ENCODE data around the gene MACROD2.

The MACROD2 gene

DNA sequence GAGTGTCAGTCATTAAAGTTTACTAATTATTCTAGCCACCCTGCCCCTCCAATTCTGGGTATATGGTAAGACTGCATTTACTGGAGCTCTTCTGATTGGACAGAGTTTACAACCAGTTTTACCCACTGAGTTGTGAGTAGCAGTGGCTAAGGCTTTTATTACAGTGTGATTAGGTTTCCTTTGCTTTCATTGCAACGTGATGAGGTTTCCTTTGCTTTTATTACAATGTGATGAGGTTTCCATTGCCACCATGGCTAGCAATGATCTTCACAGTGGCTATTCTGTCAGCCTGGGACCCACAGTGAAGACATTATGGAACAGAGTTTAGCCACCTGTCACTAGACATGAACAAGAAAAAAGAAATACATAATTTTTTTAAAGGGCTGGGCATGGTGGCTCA is 1052.3 kb downstream of the MACROD2 start:
- DNase-seq (ENCODE audit: low spot score): no peak

DNA sequence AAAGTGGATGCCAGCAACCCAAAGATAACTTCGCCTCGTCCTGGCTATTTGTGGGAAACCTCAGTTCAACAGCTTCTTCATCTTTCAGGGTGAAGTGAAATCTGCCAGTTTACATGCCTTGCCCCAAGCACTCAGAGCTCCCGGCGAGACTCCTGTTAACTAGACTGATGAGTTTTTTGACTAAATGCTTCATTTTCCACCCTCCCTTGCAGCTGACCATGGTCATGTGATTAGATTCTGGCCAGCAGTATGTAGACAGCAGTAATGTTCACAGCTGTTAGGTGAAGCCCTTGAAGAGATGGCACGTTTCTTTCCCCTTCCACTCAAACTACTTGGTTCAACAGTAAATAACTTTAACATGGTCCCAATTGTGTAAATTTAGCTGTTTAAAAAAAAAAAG is 1060.9 kb downstream of the MACROD2 start:
- DNase-seq (ENCODE audit: low spot score): no peak

DNA sequence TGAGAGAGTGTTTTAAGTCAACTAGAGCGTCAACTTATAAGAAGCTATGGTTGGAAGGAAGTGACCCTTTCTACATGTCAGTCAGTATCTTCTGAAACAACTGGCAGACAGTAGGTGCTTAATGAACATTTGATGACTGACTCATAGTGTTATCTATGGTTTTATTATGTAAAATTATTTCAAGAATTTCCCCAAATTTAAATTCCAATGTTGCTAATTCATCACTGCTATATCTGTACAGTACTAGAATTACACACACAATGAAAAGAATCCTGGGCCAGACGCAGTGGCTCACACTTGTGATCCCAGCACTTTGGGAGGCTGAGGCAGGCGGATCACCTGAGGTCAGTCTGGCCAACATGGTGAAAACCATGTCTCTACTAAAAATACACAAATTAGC is 1063.5 kb downstream of the MACROD2 start:
- no peak for DNase-seq (ENCODE audit: low spot score)

DNA sequence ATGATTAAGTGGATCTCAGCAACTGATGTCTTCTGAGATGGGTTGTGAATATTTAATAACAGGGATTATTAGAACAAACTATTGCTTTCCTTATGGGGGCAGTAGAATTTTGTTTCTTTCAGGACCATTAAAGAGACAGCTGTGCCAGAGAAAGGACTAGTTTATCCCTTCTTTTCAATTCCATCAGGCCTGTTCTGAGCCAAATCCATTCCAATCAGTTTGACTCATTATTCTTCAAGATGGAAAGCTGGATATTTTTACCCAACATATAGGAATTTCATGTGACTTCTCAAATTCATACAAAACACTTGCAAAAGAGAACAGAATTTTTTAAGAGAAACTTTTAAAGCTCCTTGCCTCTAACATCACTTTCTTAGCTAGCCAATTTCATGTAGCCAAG is 1064.1 kb downstream of the MACROD2 start:
- no peak for DNase-seq (ENCODE audit: low spot score)

DNA sequence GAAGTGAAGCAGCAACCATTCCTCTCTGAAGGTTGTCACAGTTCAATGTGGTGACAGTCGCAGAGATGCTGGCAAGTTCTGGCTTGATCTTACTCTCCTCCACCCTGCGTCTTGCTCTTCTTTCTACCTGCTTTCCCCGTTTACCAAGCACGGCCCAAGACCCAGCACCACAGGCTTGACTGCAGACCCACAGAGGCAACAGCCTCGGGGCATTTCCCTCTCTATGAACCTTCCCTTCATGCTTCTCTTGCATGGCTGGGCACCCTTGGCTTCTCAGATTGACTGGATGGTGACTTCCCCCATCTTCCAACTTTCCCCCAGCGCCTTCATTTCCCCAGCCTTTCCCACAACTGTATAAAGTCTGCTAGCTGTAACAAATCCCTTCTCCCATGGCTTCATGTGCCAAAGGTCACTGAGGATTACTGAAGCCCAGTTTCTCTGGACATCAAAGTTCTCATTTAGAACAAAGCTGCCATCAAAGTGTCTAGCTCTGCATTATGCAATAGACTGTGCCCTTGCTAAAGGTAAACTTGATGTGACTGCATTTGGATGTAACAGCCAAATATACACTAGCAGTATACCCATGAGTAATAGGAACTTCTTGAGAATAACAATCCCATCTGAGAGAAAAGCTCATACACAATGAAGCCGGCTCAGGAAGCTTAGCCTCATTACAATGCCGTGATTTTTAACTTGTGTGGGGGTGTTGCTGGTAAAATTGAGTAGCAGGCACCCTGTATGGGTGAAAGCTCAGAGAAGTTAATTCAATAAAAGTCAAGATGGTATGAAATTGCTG is 1065.1 kb downstream of the MACROD2 start:
- DNase-seq (ENCODE audit: low spot score): no peak

DNA sequence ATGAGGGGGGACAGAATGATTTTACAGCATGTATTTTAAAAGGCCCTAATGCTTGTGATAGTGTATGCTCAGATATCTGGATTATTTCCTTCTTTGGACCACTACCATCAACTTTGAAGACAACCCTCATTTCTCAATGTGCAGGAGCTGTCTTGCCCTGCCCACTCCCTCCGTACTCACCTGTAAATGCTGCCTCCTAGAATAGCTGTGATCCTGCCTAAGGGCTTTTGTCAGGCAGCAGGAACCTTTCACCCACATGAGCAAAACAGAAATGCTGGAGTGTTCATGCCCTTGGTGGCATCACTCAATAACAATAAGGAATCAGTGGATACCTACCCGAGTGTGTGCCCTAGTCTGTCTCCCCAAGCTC is 1065.7 kb downstream of the MACROD2 start:
- DNase-seq (ENCODE audit: low spot score): no peak

DNA sequence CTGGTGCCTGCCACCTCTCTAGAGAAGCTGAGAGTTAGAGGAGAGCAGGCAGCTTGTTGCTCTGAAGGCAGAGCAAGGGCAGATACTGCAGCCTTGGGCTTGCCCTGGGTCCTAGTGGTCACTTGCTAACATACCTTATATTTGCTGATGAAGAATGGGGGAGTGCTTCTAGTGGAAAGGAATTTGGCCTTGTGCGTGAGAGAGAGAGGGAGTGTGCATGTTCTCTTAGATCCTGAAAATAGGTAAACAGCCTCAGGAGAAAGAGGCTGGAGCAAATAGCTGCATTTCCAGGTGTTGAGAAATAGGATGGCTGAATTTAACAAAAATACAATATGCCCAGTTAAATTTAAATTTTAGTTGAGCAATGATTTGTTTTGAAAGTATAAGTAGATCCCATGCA is 1066.6 kb downstream of the MACROD2 start:
- no peak for DNase-seq (ENCODE audit: low spot score)

DNA sequence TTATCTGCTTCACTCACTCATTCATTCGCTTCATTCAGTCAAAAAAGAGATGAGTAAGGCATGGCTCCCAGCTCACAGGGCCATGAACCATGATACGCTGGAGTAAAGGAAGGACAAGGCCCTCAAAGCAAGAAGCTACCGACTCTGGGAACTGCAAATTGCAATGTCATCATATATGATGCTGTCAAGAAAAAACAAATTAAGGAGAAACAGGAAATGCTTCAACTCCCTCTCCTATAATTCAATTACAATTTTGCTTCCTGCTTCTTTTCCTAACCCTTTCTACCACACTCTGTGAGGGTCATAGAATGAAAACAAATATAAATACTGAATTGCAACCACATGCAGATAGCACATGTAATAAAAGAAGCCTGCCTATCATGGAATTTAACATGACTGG is 1067.8 kb downstream of the MACROD2 start:
- DNase-seq (ENCODE audit: low spot score): no peak

DNA sequence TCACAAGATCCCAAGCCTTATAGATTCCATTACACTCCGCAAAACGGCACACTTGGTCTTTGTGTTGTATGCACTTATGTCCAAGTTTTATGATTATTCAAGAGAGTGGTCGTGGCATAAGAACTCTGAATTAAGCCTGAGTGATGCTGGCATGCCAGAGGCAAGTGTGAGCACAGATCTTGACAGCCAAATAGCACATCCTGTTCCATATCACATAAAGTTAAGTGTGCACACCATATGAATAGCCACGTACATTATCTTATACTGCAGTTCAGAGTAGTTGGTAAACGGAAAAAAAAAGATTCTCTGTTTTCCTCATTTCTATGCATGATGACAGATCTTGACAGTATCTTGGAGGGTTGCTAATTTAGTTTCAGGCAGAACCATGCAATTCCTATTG is 1069.4 kb downstream of the MACROD2 start:
- no peak for DNase-seq (ENCODE audit: low spot score)

DNA sequence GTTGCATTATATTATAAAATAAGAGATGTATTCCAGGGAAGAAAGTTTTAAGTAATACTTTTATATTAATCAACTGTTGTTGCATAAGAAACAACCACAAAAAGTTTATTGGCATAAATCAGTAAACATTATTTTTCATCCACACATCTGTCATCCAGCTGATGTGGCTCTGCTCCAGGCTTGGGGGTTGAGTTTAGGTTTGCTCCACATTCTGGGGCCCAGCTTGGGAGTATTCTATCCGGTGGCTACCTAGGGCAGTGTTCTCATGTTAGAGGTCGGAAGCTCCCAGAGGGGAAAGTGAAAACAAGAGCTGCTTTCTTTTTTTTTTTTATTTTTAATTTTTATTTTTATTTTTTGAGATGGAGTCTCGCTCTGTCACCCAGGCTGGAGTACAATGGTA is 1070.5 kb downstream of the MACROD2 start:
- DNase-seq (ENCODE audit: low spot score): no peak

DNA sequence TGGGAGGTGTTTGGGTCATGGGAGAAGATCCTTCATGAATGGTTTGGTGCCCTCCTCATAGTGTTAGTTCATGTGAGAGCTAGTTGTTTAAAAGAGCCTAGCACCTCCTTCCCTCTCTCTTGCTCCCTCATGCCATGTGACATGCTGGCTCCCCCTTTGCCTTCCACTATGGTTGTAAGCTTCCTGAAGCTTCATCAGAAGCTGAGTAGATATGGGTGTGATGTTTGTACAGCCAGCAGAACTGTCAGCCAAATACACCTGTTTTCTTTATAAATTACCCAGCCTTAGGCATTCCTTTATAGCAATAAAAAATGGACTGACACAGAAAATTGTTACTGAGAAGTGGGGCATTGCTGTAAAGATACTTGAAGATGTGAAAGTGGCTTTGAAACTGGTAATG is 1073.2 kb downstream of the MACROD2 start:
- DNase-seq (ENCODE audit: low spot score): no peak

DNA sequence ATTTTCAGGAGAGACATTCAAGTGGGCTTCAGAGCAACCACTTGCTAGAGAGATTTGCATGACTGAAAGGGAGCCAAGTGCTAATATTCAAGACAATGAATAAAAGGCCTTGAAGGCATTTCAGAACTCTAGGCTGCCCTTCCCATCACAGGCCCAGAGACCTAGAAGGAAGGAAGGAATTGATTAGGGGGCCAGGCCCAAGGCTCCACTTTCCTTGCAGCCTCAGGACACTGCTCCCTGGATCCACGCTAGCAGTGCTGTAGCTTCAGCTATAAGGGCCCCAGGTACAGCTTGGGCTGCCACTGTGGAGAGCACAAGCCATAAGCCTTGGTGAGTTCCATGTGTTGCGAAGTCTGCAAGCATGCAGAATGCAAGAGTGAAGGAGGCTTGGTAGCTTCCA is 1074.0 kb downstream of the MACROD2 start:
- no peak for DNase-seq (ENCODE audit: low spot score)

DNA sequence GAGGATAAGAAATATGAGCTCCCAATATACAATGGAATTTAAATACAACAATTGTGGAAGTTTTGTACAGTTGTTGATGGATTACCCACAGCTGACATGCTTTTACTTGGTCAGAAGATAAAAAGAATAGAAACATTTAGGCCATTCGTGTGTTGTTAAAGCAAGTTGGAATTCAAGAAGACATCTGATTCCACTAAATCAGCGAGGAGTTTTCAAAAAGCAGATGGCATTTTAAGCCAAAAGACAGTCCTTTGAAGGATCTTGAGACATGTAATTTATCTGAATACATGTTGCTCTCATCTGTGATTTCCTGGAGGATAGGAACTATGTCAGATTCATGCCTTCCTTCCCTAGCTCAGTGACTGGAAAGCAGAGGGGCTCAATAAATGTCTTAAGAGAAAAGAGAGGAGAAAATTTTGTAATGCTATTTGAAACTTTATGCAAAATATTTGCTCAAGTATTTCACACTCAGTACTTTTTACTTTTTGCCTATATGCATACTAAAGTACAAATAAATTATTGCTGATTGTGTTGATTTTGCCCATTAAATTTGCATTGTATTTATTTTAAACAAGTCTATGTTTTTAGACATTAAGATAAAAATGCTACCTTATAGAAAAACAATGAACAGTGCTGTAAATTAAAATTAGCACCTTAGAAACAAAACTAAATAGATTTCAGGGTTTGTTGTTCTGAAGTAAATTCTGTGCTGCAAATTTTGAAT is 1075.9 kb downstream of the MACROD2 start:
- no peak for DNase-seq (ENCODE audit: low spot score)

DNA sequence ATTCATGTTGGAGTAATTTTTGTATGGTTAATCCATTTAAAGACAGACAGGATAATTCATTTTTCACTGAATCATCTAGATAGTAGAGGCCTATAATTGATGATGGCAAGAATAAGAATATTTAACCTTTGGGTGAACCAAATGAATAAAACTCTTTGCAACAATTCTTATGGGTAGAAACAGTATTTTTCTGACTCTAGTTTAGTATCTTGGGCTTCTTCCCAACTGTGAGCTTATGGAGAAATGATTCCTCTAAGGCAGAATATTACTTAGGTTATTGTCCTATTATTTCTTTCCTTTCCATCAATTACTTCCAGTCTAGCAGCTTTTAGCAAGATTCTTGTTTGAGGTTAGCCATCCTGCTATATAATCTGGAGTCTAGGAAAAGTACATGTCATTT is 1077.0 kb downstream of the MACROD2 start:
- no peak for DNase-seq (ENCODE audit: low spot score)

DNA sequence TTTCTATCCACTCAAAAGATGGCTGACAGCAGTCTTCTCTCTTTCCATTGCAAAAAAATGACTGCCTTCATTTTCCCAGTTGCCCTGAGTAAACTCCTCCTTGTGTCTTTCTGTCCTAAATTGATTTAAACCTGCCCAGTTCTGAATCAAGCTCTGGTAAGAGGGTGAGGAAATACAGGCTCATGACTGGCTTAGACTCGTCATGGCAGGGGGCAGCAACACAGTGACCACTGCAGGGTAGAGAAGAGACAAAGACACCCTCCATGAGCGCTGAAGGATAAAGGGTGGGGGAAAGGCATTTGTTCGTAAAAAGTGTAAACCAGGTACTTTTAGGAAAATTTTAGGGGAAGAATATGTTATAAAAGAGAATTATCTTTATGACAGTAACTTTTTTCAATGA is 1080.3 kb downstream of the MACROD2 start:
- DNase-seq (ENCODE audit: low spot score): no peak

DNA sequence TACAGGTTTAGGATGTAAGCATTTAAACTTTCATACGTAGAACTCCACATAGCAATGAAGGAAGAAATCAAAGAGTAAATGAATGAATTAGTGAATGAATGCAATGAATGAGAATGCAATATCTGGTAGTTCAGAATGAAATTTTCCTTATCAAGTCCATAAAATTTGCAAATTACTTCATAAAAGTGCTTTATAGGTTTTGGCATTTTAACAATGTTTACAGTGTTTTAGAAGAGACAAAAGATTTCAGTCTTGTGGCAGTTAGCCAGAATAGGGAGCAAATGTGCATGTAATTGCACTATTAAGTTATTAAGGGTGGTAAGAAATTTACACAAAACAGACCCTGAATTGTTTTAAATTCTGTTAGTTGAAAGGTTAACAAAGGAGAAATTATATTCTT is 1081.5 kb downstream of the MACROD2 start:
- DNase-seq (ENCODE audit: low spot score): no peak

DNA sequence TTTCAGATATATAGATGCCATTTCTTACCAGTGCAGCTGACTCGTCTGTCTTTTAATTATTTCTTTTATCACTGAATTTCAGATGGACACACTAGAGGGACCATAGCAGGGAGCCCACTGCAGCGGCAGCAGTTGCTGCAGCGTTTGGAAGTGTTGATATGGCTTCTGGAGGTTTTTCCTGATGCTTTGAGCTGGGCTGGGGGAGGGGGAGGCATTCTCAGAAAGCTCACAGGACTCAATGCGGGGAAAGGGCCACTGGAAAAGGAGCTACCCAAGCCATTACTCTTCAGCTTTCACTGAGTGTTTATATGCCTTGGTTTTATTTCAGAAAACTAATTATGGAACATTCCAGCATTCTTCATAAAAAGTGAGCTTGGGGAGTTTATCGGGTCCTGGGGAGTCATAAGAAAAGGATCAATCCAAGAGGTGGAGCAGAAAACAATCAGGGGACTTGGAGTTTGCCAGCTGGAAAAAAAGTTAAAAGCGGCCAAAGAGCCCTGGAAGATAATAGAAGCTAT is 1082.5 kb downstream of the MACROD2 start:
- no peak for DNase-seq (ENCODE audit: low spot score)

DNA sequence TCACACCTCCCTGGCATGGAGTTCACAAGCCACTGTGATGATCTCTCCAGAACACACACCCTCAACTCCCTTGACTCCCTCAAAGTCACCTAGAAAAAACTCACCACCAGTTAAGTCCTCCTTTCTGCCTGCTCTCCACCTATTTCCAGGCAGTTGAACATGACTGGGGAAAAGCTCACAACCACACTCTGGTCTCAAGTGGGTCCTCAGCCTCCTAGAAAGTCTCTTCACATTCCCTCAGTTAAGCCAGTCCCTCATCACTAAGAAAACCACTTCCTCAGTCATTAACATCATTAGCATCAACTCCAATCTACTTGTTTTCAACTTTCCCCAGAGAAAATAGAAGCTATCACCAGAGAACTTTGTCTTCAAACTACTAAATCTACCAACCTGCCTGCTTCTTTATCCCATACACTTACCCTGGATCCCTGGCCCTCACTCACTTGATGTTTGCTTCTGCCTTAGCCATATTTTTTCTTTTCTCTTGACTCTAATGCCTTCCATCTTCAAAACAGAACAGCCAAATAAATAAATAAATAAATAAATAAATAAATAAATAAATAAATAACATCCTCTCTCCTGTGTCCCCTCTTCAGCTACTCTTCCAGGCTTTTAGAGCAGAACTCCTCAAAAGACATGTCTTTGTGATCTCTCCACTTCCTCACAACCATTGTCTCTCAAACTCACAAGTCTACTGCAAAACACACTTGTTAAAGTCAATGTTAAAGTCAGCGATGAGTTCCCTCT is 1084.5 kb downstream of the MACROD2 start:
- DNase-seq (ENCODE audit: low spot score): no peak

DNA sequence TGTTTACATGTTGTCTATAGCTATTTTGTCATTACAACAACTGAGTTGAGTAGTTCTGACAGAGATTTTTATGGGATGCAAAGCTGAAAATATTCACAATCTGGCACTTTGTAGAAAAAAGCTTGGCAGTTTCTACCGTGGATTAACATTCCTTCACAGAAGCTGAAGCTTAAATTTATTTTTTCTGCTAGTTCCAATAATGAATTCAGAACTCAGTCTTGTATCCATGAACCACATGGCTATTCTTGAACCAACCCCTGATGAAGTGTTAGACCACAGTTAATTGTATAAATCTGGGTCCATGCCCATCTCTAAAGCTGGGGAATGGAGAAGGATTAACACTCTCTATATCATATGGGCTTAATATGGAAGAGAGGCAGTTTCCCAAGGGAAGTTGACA is 1085.9 kb downstream of the MACROD2 start:
- DNase-seq (ENCODE audit: low spot score): no peak

DNA sequence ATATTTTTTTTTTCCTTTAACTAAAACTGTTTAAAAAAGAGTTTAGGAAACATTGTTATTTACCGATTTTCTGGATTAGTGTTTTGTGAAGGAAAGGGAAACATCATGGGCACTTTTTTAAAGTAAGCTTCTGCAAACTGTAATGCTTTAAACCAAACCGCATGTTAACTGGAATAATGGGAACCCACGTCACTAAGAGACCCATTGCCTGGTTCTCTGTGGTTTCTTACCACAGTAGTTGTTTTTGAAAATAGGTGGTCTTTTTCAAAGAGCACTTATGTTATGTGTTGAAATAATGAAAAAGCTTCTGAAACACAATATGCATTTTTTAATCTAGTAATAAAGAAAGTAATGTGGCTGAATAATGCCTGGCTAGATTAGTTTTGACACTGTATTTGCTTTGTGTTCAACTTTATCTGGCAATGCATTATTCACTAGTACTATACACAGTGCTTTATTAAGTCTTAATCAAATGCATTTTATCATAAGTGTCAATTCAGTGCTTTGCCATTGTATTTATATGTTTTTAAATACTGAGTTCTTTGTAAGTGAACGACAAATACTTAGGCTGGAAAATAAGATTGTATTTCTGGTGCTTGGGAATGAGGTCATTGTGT is 1096.2 kb downstream of the MACROD2 start:
- no peak for DNase-seq (ENCODE audit: low spot score)

DNA sequence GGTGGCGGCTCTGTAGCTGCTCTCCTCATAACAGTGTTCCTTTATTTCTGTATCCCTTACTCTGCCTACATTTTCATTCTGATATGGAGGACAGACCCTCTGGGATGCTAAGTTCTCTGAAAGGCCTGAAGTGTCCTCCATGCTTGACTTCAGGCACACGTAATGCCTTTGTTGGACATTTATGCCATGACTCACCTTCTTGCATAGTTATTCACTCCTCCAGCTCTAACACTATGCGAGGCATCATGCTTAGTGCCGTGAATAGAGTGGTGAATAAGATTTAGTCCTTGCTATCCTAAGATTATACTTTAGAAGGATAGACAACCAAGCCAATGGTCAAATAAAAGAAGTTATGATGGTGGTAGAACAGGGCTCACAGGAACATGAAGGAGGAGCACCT is 1103.0 kb downstream of the MACROD2 start:
- DNase-seq (ENCODE audit: low spot score): no peak

DNA sequence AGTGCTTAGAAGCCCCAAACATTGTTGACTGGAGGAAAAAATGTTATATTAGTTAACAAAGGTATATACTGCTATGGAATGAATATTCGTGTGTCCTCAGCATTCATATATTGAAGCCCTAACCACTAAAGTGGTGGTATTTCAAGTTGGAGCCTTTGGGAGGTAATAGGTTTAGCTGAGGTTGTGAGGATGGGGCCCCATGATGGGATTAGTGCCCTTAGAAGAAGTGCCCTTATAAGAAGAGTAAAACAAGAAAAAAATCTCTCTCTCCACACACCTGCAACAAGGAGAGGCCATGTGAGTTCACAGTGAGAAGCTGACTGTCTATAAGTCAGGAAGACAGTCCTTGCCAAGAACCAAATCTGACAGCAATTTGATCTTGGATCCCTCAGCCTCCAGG is 1103.8 kb downstream of the MACROD2 start:
- no peak for DNase-seq (ENCODE audit: low spot score)
